Peyer's patch (tissue), 4 donors: Measurements from ENCODE around the gene PLK1. TPM values are rescaled to one million over a fixed set of nuclear protein-coding genes. Genes with fewer than 3 reads are reported as not detected.

ENCODE experiments used
- DNase-seq, 3 donors: peaks; one replicate each; pipeline ENCODE4 v3.0.0-alpha.2; 2017 to 2019
- H3K27ac ChIP-seq, 4 donors: fragments of 200-600 bp; sonication (generic); one replicate each; pipeline ENCODE4 v1.5.1; 2016 to 2019
- H3K27me3 ChIP-seq, 2 donors: fragments of 200-600 bp; sonication (generic); one replicate each; pipeline ENCODE4 v1.5.1; 2019
- H3K36me3 ChIP-seq, 3 donors: fragments of 200-600 bp; sonication (generic); one replicate each; pipeline ENCODE4 v1.5.1; 2016 to 2019
- H3K4me1 ChIP-seq, 4 donors: fragments of 200-600 bp; sonication (generic); one replicate each; pipeline ENCODE4 v1.5.1; 2016 to 2019
- H3K4me3 ChIP-seq, 4 donors: fragments of 200-600 bp; sonication (generic); 1 replicate in 3 of 4; 2 replicates in 1 of 4; pipeline ENCODE4 v1.5.1; 2016 to 2019; ENCODE audit warnings: mild to moderate bottlenecking in 1 of 4
- H3K9me3 ChIP-seq, 4 donors: fragments of 200-600 bp; sonication (generic); one replicate each; pipeline ENCODE4 v1.5.1; 2016 to 2019; ENCODE audit warnings: mild to moderate bottlenecking in 1 of 4
- POLR2A ChIP-seq, 2 donors: fragments of 450-650 bp; IDR thresholded peaks; one replicate each; pipeline ENCODE4 v1.5.1; 2017; ENCODE audit warnings: antibody characterized with exemption in 2 of 2, mild to moderate bottlenecking in 2 of 2, moderate library complexity in 2 of 2
- total RNA-seq, 4 donors: library from RNA; depleted of rRNA; stranded (reverse); fragments of >200 nt; gene quantifications; one replicate each; pipeline ENCODE4 v1.1.0, GENCODE V29; 2016
- TF ChIP-seq, protein P1 (sequence below), 6 experiments: fragments of 450-650 bp in 4 of 6; fragments of 200-600 bp in 2 of 6; sonication (generic) in 1 of 6; IDR thresholded peaks; one replicate each; pipeline ENCODE4 v1.5.1; 2017 to 2019; ENCODE audit warnings: antibody characterized with exemption in 6 of 6, mild to moderate bottlenecking in 3 of 6, moderate library complexity in 1 of 6

PLK1 gene
- total RNA-seq, 4 donors from 2014 or later: 10.9 to 40.4 (median 11.9) TPM

DNA sequence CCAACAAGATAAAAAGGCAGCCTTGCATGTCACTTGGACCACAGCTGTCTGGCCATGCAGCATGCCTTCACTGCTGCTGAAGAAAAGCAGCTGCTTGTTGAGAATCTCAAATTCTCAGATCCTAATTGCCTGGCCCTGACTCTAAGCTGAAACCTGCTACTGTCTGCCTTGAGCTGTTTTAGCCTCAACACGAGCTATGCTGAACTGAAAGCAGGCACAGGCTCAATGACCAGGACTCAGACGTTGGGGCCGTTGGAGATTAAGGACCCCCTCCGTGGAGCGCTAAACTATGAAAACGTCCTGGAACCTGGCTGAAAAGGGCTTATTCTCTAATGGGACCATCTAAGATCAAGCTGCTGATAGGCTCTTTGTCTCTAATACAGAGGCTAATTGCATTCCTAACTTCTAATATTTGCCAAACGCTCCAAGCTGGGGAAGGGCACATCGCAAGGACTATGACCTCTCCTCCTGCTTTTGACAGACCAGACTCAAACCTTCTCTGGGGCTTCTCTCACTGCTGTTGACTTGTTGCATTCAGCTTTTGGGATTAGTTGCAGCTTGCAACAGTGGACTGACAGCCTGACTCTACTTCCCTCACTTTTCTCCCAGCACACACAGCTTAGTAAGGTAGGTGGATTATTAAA lies 4.6 kb upstream of the PLK1 start:
- no peak overlapping the region for H3K4me3 ChIP-seq
- H3K9me3 ChIP-seq: no peaks in the 10 kb centered on the region
- no peak overlapping the region for H3K27ac ChIP-seq
- DNase-seq: no peak
- no peak for TF ChIP-seq POLR2A (IDR thresholded peaks at IDR 0.05)
- TF ChIP-seq, protein P1, sequence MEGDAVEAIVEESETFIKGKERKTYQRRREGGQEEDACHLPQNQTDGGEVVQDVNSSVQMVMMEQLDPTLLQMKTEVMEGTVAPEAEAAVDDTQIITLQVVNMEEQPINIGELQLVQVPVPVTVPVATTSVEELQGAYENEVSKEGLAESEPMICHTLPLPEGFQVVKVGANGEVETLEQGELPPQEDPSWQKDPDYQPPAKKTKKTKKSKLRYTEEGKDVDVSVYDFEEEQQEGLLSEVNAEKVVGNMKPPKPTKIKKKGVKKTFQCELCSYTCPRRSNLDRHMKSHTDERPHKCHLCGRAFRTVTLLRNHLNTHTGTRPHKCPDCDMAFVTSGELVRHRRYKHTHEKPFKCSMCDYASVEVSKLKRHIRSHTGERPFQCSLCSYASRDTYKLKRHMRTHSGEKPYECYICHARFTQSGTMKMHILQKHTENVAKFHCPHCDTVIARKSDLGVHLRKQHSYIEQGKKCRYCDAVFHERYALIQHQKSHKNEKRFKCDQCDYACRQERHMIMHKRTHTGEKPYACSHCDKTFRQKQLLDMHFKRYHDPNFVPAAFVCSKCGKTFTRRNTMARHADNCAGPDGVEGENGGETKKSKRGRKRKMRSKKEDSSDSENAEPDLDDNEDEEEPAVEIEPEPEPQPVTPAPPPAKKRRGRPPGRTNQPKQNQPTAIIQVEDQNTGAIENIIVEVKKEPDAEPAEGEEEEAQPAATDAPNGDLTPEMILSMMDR (IDR thresholded peaks at IDR 0.05): no peak
- peaks cover 0 to 16% (median 4%) of the 10 kb centered on the region in 4 donors for H3K4me1 ChIP-seq
- no peaks in the 10 kb centered on the region for H3K27me3 ChIP-seq
- peaks cover 0 to 19% (median 0%) of the 10 kb centered on the region in 3 donors for H3K36me3 ChIP-seq

DNA sequence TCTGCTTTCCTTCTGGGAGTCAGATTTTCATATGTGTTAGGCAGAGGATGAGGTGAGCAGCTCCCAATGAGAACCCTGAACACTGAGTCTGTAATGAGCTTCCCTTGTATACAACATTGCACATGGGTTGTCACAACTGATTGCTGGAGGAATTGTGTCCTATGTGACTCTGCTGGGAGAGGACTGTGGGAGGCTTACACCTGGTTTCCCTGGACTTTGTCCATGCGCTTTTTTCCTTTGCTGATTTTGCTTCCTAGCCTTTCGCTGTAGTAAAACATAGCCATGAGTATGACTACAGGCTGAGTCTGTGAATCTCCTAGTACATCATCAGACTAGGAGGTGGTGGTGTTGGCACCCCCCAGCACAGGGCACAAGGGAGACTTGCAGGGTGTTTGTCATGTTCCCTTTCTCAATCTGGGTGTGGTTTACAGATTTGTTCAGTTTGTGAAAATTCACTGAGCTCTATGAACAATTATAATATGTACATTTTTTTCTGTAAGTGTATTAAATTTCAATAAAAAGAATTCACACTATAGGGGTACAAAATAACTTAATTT lies 1.7 kb upstream of the PLK1 start:
- no peak overlapping the region for H3K27ac ChIP-seq
- TF ChIP-seq POLR2A (IDR thresholded peaks at IDR 0.05): no peak
- TF ChIP-seq, protein P1 (IDR thresholded peaks at IDR 0.05): no peak
- H3K4me3 ChIP-seq: no peak overlapping the region
- H3K27me3 ChIP-seq: no peaks in the 10 kb centered on the region
- H3K9me3 ChIP-seq: no peaks in the 10 kb centered on the region
- peak in 1 of 3 donors; percentile 49 for DNase-seq
- peaks cover 0 to 11% (median 0%) of the 10 kb centered on the region in 3 donors for H3K36me3 ChIP-seq
- peaks cover 0 to 26% (median 6%) of the 10 kb centered on the region in 4 donors for H3K4me1 ChIP-seq

DNA sequence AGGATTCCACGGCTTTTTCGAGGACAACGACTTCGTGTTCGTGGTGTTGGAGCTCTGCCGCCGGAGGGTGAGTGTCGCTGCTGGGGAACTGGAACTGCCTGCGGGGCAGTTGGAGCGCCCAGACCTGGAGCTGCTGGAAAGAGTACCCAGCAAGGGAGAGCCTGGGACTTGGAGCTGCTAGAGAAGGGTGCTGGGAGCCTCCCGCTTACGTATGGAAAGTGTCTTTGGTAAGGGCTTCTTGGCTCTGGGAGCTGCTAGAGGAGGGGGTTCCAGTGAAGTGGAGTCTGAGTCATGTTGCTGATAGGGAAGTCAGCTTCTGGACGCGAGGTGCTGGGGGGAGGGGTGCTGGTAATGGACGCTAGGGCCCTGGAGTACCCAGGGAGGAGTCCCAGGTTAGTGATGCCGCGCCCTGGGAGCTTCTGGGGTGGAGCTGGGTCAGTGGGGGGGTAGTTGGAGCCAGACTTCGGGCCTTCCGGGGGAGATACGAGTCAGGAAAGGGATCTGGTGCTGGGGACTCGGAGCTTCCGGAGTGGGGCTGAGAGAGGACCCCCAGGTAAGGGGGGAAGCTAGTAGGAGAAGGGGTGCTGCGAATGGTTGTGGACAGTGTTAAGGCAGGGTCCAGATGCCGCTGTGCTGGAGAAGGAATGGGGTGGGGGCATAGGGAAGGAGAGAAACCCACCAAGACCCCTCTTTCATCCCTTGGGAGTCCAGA lies 741 bp downstream of the PLK1 start:
- peak in 2 of 3 donors; percentile 51 to 64 for DNase-seq
- Histone ChIP-seq H3K27ac (no peak overlapping the region), H3K9me3 (no peaks in the 10 kb centered on the region), H3K4me1 (peaks cover 0 to 26% (median 6%) of the 10 kb centered on the region in 4 donors), H3K4me3 (peak overlapping the region; percentile 40 to 80 (median 54)), H3K27me3 (no peaks in the 10 kb centered on the region), H3K36me3 (peaks cover 0 to 21% (median 0%) of the 10 kb centered on the region in 3 donors)
- TF ChIP-seq POLR2A (IDR thresholded peaks at IDR 0.05): no peak
- TF ChIP-seq, protein P1 (IDR thresholded peaks at IDR 0.05): no peak

DNA sequence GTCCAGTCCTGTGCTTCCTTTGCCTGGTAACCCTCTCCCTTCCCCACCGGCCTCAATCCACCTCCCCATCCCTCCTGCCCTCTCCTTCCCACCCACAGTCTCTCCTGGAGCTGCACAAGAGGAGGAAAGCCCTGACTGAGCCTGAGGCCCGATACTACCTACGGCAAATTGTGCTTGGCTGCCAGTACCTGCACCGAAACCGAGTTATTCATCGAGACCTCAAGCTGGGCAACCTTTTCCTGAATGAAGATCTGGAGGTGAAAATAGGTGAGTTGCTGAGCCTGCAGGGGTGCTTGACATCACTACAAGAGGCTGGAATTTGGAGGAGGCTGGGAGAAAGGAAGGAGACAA lies 1.3 kb downstream of the PLK1 start:
- Histone ChIP-seq H3K4me3 (peak overlapping the region in 1 of 4 donors; percentile 80), H3K27me3 (no peaks in the 10 kb centered on the region), H3K4me1 (peaks cover 0 to 26% (median 6%) of the 10 kb centered on the region in 4 donors), H3K9me3 (no peaks in the 10 kb centered on the region), H3K27ac (no peak overlapping the region), H3K36me3 (peaks cover 0 to 24% (median 0%) of the 10 kb centered on the region in 3 donors)
- TF ChIP-seq, protein P1 (IDR thresholded peaks at IDR 0.05): no peak
- TF ChIP-seq POLR2A (IDR thresholded peaks at IDR 0.05): no peak
- no peak for DNase-seq

DNA sequence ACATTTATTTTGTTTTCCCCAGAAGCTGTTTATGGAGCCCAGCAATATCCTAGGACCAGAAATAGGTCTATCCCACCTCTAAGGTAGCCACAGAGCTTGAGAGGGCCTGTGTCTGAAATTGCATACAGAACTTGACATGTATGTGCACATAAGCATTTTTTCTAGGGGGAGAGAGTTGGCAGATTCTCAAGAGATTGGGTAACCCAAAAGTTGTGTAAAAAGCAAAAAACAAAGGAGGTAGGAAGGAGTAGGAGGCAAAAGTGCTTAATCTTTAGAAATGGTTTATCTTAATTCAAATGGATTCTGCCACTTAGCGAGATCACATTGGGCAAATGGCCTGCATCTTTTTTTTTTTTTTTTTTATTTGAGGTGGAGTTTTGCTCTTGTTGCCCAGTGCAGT lies 3.5 kb downstream of the PLK1 start:
- Histone ChIP-seq H3K4me1 (peaks cover 0 to 26% (median 6%) of the 10 kb centered on the region in 4 donors), H3K27me3 (no peaks in the 10 kb centered on the region), H3K27ac (no peak overlapping the region), H3K9me3 (no peaks in the 10 kb centered on the region), H3K36me3 (peaks cover 0 to 33% (median 0%) of the 10 kb centered on the region in 3 donors), H3K4me3 (no peak overlapping the region)
- no peak for DNase-seq
- TF ChIP-seq, protein P1 (IDR thresholded peaks at IDR 0.05): no peak
- TF ChIP-seq POLR2A (IDR thresholded peaks at IDR 0.05): no peak
